Kidney epithelial cell (primary cell): Measurements from ENCODE around the gene ADCK1. TPM values are rescaled to one million over a fixed set of nuclear protein-coding genes. Genes with fewer than 3 reads are reported as not detected.
"Not testable (repeated sequence)": the region's sequence is repeated elsewhere in the genome, so short reads cannot be mapped to it uniquely, and the experiment has no call there.

Experiments
- DNase-seq: peaks from one replicate; pipeline ENCODE4 v3.0.0-alpha.2; 2010; ENCODE audit warnings: low read depth
- H3K27me3 ChIP-seq: 2 replicates; pipeline ENCODE4 v1.6.0; 2011; ENCODE audit warnings: low read length; ENCODE audit not compliant: control insufficient read depth, insufficient read depth
- H3K36me3 ChIP-seq: 2 replicates; pipeline ENCODE4 v1.5.1; 2011; ENCODE audit warnings: low read length; ENCODE audit not compliant: control insufficient read depth, insufficient read depth
- H3K4me3 ChIP-seq: 2 replicates; pipeline ENCODE4 v1.5.1; 2011; ENCODE audit warnings: low read depth, mild to moderate bottlenecking, control low read depth, low read length
- total RNA-seq: library from RNA; depleted of rRNA; stranded (reverse); fragments of >200 nt; gene quantifications from 2 replicates; pipeline ENCODE4 v1.2.3, GENCODE V29; 2015
- TF ChIP-seq, protein P1 (sequence below): IDR thresholded peaks from 2 replicates; pipeline ENCODE4 v1.5.1; 2011; ENCODE audit warnings: mild to moderate bottlenecking, moderate library complexity, low read length, control low read depth, inconsistent platforms; ENCODE audit not compliant: insufficient read depth, poor library complexity, severe bottlenecking

Gene ADCK1
- total RNA-seq, 1 donor from 2014 or later, result 9.3 TPM

DNA sequence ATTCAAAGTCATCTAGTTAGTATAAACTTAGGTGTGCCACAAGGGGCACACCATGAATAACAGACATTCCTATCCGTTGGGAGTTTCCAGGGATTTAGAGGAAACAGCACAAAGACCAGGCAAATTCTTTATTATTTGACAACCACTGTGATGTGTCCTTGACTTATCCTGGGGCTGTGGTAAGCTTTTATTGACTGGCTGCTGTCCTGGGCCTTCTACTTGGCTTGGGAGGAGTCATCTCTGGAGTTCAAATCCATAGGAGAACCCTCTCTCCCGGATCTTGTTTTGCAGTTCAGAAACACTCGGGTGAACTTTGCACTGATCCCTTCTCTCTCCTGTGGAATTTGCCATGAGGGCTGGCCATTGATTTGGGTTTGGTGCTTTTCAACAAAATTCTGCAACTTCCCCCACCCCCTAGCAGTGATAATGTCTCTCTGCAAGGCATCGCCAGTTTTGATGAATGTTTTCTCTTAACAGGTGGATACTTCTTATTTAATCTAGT, 136.3 kb downstream of the ADCK1 start:
- H3K4me3 ChIP-seq, result no peak overlapping the region
- no peak for DNase-seq
- TF ChIP-seq, protein P1, sequence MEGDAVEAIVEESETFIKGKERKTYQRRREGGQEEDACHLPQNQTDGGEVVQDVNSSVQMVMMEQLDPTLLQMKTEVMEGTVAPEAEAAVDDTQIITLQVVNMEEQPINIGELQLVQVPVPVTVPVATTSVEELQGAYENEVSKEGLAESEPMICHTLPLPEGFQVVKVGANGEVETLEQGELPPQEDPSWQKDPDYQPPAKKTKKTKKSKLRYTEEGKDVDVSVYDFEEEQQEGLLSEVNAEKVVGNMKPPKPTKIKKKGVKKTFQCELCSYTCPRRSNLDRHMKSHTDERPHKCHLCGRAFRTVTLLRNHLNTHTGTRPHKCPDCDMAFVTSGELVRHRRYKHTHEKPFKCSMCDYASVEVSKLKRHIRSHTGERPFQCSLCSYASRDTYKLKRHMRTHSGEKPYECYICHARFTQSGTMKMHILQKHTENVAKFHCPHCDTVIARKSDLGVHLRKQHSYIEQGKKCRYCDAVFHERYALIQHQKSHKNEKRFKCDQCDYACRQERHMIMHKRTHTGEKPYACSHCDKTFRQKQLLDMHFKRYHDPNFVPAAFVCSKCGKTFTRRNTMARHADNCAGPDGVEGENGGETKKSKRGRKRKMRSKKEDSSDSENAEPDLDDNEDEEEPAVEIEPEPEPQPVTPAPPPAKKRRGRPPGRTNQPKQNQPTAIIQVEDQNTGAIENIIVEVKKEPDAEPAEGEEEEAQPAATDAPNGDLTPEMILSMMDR, result no peak
- no peaks in the 10 kb centered on the region for H3K36me3 ChIP-seq
- no peaks in the 10 kb centered on the region for H3K27me3 ChIP-seq

DNA sequence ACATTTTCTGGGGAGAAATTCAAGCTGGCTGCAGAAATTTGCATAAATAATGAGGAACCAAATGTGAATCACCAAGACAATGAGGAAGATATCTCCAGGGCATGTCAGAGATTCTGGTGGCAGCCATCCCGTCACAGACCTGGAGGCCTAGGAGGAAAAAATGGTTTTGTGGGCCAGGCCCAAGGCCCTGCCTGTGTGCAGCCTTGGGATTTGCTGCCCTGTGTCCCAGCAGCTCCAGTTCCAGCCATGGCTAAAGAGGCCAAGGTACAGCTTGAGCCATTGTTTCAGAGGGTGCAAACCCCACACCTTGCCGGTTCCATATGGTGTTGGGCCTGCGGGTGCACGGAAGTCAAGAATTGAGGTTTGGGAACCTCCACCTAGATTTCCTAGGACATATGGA, 147.5 kb downstream of the ADCK1 start:
- no peak for DNase-seq
- Histone ChIP-seq H3K36me3 (no peaks in the 10 kb centered on the region), H3K4me3 (no peak overlapping the region), H3K27me3 (no peaks in the 10 kb centered on the region)
- TF ChIP-seq, protein P1, result no peak

DNA sequence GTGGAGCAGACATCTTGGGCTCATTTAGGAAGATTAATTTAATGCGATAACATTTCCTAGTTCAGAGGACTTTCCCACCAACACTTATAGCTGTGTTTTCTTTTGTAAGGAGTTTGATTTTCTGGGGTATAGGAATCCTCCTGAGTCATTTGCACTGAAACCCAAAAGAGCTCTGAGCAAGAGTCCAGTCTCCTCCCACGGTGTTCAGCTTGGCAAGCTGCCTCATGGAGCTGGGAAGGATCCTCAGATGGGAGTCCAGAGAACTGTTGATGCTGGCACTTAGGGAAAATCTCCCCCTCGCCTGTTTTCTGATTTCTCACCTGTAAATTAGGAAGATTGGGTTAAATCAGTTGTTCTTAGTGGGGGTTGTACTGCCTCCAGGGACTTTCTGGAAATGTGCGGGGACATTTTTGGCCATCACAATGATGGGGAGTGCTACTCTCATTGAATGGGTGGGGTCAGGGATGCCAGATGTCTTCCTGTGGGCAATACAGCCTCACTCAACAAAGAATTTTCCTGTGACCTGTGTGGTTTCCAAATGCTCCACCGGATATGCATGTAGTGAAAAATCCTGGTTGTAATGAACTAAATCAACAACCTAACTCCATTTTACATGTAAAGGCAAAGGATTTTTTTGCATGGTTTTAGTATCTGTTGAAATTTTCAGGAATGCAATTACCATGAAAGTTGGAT, 150.6 kb downstream of the ADCK1 start:
- Histone ChIP-seq H3K36me3 (no peaks in the 10 kb centered on the region), H3K4me3 (no peak overlapping the region), H3K27me3 (no peaks in the 10 kb centered on the region)
- TF ChIP-seq, protein P1, result no peak
- DNase-seq, result no peak

DNA sequence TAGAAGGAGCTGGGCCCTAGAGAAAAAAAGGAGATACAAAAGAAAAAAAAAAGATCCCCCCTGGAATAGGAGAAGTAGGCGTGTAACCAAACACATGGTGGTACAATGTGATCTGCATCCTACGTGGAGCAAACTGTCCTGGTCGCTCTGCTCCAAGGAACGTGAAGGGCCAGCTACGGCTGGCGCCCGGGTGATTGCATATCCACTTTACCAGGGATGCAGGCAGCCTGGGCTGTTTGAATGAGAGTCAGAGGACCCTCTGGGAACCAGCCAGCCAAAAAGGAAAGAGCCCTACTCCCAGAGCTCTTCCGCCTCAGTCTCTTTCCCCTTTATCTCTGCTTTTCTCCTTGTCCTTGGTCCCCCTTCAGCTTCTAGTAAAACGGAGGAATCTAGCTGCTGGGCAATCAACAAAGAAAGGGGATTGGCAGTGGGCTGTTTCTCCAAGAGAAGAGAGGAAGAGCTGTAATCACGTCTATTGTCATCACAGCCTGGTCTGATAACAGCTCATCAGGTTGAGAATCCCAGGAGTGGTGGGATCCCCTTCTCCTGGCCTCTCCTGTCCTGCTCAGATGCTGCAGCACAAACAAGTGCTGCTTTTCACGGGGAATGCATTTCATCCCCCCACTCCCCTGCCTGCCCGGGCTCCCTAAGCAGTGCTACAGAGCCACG, 156.0 kb downstream of the ADCK1 start:
- TF ChIP-seq, protein P1, result no peak
- no peak for DNase-seq
- Histone ChIP-seq H3K36me3 (no peaks in the 10 kb centered on the region), H3K4me3 (no peak overlapping the region), H3K27me3 (peaks cover 9% of the 10 kb centered on the region)

DNA sequence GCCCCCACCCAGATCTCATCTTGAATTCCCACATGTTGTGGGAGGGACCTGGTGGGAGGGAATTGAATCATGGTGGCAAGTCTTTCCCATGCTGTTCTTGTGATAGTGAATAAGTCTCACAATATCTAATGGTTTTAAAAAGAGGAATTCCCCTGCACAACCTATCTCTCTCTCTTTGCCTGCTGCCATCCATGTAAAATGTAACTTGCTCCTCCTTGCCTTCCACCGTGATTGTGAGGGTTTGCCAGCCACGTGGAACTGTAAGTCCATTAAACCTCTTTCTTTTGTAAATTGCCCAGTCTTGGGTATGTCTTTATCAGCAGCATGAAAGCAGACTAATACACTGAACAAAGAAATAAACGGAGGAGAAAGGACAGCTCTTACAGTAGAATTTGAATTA, 159.8 kb downstream of the ADCK1 start:
- H3K27me3 ChIP-seq, DNase-seq, H3K36me3 ChIP-seq, H3K4me3 ChIP-seq: not testable (repeated sequence)

DNA sequence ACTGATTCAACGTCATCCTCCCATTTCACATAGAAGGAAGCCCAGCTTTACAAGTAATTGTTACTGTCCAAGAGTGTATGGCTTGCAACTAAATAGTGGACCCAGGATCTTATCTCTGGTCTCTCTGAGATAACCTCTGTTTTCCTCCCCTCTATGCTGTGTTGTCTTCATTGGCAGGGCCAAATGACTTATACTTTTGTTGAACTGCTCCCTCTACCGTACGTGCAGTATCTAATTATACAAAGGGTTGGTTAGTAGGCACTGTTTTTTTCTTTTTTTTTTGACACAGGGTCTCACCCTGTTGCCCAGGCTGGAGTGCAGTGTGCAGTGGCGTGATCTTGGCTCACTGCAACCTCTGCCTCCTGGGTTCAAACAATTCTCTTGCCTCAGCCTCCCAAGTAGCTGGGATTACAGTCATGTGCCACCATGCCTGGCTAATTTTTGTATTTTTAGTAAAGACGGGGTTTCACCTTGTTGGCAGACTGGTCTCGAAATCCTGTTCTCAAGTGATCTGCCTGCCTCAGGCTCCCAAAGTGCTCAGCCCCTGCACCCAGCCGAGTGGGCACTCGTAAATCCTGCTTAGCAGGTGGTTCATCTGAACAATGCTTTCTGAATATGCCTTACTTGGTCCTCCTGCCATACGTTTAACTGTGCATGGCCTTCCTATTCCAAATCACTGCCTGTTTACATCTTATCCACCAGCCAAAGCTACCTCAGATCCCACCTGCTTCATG, 162.1 kb downstream of the ADCK1 start:
- Histone ChIP-seq H3K36me3 (no peaks in the 10 kb centered on the region), H3K4me3 (no peak overlapping the region), H3K27me3 (peaks cover 4% of the 10 kb centered on the region)
- TF ChIP-seq, protein P1, result no peak
- DNase-seq, result no peak
